ENCODE measurements around the gene DNM3.
A peak's percentile ranks its signal among the peaks of the same experiment; 100 is the strongest.

Gene DNM3

DNA sequence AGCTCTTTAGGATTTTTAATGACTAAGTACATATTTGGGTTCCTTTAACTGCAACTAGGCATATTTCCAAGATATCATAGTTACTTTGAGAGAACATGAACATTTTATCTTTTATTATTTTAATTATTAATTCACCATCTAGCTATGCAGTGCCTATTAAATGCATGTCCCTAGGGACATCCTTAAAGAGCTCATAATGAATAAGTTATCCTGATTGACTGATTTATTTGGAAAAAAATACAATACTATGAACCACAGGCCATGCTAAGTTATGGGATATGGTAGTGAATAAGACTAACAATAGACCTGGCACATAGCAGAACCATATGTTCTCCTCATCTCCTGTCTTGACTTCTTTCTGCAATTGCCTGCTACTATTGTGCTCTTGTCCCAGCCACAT, 562.8 kb downstream of the DNM3 start:
- TF ChIP-seq, protein P1, sequence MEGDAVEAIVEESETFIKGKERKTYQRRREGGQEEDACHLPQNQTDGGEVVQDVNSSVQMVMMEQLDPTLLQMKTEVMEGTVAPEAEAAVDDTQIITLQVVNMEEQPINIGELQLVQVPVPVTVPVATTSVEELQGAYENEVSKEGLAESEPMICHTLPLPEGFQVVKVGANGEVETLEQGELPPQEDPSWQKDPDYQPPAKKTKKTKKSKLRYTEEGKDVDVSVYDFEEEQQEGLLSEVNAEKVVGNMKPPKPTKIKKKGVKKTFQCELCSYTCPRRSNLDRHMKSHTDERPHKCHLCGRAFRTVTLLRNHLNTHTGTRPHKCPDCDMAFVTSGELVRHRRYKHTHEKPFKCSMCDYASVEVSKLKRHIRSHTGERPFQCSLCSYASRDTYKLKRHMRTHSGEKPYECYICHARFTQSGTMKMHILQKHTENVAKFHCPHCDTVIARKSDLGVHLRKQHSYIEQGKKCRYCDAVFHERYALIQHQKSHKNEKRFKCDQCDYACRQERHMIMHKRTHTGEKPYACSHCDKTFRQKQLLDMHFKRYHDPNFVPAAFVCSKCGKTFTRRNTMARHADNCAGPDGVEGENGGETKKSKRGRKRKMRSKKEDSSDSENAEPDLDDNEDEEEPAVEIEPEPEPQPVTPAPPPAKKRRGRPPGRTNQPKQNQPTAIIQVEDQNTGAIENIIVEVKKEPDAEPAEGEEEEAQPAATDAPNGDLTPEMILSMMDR (IDR thresholded peaks at IDR 0.05; ENCODE audit: insufficient read depth, low read depth, low read length, missing control alignments): no peak
- DNase-seq (ENCODE audit: low read depth): no peak

DNA sequence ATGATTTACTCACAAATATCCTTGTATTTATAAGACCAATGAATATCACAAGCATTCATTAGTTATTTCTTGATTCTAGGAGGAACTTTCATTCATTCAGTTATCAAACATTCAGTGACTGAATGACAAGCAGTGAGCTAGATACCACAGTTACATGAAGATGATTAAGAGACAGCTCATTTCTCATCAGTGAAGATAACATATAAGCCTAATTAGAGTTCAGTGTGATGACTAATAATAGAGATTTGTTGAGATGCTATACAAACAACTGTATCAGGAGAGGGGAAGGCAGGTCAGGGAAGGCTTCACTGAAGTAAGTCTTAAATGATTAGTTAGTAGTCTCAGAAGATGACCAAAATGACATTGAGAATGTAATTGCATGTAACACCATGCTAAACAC, 564.6 kb downstream of the DNM3 start:
- TF ChIP-seq, protein P1 (IDR thresholded peaks at IDR 0.05; ENCODE audit: insufficient read depth, low read depth, low read length, missing control alignments): no peak
- peak; percentile 56 for DNase-seq (ENCODE audit: low read depth)
- H3K4me3 ChIP-seq (ENCODE audit: low read length): no peak overlapping the region

More for the DNA sequence above, 562.8 kb downstream of the DNM3 start:
- H3K4me3 ChIP-seq (ENCODE audit: low read length): no peak overlapping the region

DNA sequence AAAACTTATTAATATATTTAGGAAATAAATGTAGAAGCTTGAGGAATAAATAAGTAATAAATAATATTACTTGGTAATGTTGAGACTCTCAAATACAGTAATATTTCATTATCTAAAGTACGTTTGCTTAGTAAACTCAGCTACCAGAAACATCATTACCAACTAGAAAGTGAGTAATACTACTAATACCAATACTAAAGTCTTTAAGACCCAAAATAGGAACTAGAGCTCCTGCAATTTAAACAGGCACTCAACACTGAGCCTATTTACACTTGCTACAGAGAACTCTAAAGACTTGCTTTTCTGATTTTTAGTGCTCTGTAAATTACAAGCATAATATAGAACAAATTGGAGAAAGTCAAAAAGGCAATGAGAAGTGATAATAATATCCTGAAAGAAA, 565.7 kb downstream of the DNM3 start:
- H3K4me3 ChIP-seq (ENCODE audit: low read length): no peak overlapping the region
- TF ChIP-seq, protein P1 (IDR thresholded peaks at IDR 0.05; ENCODE audit: insufficient read depth, low read depth, low read length, missing control alignments): no peak
- no peak for DNase-seq (ENCODE audit: low read depth)

DNA sequence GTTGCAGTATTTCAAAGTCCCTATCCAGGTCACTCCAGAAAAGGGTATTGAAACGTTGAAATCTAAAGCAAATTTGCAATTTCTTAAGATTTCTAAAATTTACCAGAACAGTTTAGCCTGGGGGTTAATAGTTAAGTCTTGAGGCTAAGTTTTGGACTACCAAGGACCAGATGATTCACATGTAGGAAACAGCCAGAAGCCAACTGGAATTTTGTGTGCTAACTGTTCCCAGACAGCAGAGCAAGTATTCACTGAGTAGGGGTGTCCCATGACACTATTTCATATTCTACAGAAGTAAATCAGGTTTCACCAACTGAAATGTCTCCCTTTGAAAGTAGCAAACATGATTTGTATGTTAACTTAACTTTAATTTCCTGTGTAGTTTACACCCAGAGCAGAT, 567.7 kb downstream of the DNM3 start:
- TF ChIP-seq, protein P1 (IDR thresholded peaks at IDR 0.05; ENCODE audit: insufficient read depth, low read depth, low read length, missing control alignments): no peak
- DNase-seq (ENCODE audit: low read depth): peak; percentile 45
- H3K4me3 ChIP-seq (ENCODE audit: low read length): no peak overlapping the region

DNA sequence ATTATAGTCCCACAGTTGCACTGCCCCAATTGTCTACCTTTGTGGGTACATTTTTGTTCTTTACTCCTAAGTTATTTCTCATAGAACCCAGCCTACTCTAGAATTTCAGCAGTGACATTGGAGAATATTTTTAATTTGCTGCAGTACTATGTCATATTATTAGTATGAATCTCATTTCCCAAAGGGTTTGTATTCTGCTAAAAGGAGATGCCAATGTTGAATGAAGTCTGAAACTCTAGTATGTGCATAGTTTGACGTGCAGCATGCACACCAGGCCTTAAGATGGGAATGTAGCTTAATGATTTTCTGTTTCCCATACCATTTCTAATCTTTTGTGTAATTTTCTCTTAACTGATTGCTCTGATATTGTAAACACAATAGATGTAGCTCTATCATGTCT, 568.7 kb downstream of the DNM3 start:
- H3K4me3 ChIP-seq (ENCODE audit: low read length): no peak overlapping the region
- no peak for DNase-seq (ENCODE audit: low read depth)
- TF ChIP-seq, protein P1 (IDR thresholded peaks at IDR 0.05; ENCODE audit: insufficient read depth, low read depth, low read length, missing control alignments): no peak

DNA sequence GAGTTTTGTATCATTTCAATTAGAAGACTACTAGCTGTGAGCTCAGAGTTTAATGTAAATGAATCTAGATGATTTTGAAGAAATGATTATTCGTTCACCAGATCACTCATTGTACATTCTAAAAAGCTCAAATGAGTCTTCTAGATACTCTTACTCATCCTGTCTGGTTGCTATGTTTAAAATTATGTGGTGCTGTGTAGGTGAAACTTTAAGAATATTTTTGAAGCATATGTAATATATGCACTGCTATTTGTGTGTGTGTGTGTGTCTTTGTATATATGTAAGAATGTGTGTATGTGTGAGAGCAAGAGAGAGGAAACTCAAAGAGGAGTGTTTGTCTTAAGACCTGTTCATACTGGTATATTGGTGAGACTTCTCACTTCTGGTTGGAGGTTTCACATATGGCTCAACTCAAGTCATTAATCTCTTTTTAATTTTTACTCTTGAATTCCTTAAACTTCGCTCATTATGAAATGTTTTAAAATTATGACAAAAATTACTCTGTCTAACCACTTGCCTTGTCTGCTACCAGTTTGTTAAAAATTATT, 570.6 kb downstream of the DNM3 start:
- TF ChIP-seq, protein P1 (IDR thresholded peaks at IDR 0.05; ENCODE audit: insufficient read depth, low read depth, low read length, missing control alignments): no peak
- peak; percentile 59 for DNase-seq (ENCODE audit: low read depth)
- H3K4me3 ChIP-seq (ENCODE audit: low read length): no peak overlapping the region

DNA sequence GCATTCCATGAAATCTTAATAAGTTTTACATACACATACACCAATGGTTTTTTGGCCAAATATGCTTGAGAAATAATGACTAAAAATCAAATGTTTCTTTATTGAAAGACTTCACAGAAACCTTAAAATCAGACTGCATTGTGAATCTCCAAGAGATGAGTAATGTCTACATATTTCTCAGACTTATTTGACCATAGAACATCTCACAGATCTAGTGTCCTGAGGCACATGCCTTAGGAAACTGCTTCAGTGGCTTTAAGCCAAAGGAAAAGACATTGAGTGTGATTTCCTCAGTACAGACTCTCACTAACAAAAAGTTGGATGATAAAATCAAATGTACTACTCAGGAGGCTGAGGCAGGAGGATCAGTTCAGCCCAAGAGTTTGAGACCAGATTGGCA, 573.0 kb downstream of the DNM3 start:
- TF ChIP-seq, protein P1 (IDR thresholded peaks at IDR 0.05; ENCODE audit: insufficient read depth, low read depth, low read length, missing control alignments): no peak
- DNase-seq (ENCODE audit: low read depth): peak; percentile 72

More for the DNA sequence above, 573.0 kb downstream of the DNM3 start:
- H3K4me3 ChIP-seq (ENCODE audit: low read length): no peak overlapping the region

Data from epithelial cell of esophagus (primary cell).